ENCODE measurements around the gene KDM2B.
A peak's percentile ranks its signal among the peaks of the same experiment; 100 is the strongest.
"Not testable (repeated sequence)": the region's sequence is repeated elsewhere in the genome, so short reads cannot be mapped to it uniquely, and the experiment has no call there.

KDM2B gene

GRCh38 chr12:121583334-121583661 is 2.5 kb upstream of the KDM2B start:
- not testable (repeated sequence) for DNase-seq

GRCh38 chr12:121582583-121583333 is 1.9 kb upstream of the KDM2B start:
- DNase-seq, result peak; percentile 72

GRCh38 chr12:121581686-121582429 is 1.0 kb upstream of the KDM2B start:
- peak; percentile 47 for DNase-seq

GRCh38 chr12:121579981-121580868 is 598 bp downstream of the KDM2B start:
- peak; percentile 81 for DNase-seq

- DNase-seq, result peak; percentile 35
These were observed 1.5 kb downstream of the KDM2B start for GRCh38 chr12:121579190-121579791.

GRCh38 chr12:121578230-121579189 is 2.3 kb downstream of the KDM2B start:
- peak; percentile 53 for DNase-seq

- DNase-seq, result peak; percentile 21
These were observed 3.2 kb downstream of the KDM2B start for GRCh38 chr12:121577443-121578180.

- peak; percentile 95 for DNase-seq
These were observed 3.9 kb downstream of the KDM2B start for GRCh38 chr12:121576851-121577391.

GRCh38 chr12:121575952-121576625 is 4.7 kb downstream of the KDM2B start:
- no peak for DNase-seq

- DNase-seq, result no peak
These were observed 5.8 kb downstream of the KDM2B start for GRCh38 chr12:121575051-121575450.

- no peak for DNase-seq
These were observed 6.8 kb downstream of the KDM2B start for GRCh38 chr12:121574025-121574424.

- no peak for DNase-seq
These were observed 8.9 kb downstream of the KDM2B start for GRCh38 chr12:121571920-121572319.

- no peak for DNase-seq
These were observed 10.1 kb downstream of the KDM2B start for GRCh38 chr12:121570467-121571283.

GRCh38 chr12:121568971-121569751 is 11.7 kb downstream of the KDM2B start:
- DNase-seq, result no peak

- DNase-seq, result no peak
These were observed 12.3 kb downstream of the KDM2B start for GRCh38 chr12:121568518-121568917.

GRCh38 chr12:121565076-121565475 is 15.7 kb downstream of the KDM2B start:
- no peak for DNase-seq

GRCh38 chr12:121562488-121562887 is 18.3 kb downstream of the KDM2B start:
- no peak for DNase-seq

- DNase-seq, result no peak
These were observed 19.8 kb downstream of the KDM2B start for GRCh38 chr12:121561009-121561395.
